ENCODE data around the gene ARHGAP45.
A peak's percentile ranks its signal among the peaks of the same experiment; 100 is the strongest.

DNA sequence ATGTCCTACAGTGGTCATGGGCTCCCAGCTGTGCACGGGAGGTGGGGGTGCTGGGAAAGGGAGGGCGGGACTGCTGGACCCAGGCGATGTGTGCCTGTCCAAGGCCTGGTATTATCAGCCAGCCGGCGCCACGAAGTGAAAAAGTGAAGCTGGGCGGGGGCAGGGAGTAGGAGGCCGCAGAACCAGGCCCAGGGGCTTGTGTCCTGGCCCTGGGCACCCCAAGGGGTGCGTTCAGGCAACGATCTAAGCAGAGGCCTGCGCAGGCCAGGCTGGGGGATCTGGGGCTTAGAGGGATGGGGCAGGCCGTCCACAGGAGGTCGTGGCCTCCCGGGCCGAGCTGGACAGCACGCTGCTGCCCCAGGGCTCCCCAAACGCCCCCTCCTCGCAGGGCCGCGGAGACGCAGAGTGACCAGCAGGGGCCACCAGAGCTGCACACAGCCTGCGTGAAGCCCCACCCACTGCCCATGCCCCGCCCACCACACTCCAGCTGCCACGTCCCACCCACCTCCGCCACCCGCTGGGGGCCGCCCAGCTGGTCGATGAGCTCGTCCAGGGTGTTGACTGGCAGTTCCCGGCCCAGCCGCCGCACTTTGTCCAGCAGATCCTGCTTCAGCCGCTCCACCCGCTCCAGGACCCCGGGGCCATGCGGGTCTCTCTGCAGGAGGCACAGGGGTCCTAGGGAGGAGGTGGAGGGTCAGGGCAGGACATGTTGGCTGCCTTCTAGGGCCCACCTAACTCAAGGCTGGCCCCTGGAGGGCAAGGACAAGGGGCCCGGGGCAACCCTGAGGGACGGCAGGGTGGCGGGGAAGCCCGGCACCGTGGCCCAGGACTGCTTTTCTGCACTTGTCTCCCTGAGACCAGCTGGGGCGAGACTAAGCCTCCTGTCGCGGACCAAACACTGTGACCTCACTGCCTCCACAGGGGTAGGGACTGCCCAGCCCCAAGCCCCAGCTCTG, 46.3 kb downstream of the ARHGAP45 start:
- TF ChIP-seq, protein P1, sequence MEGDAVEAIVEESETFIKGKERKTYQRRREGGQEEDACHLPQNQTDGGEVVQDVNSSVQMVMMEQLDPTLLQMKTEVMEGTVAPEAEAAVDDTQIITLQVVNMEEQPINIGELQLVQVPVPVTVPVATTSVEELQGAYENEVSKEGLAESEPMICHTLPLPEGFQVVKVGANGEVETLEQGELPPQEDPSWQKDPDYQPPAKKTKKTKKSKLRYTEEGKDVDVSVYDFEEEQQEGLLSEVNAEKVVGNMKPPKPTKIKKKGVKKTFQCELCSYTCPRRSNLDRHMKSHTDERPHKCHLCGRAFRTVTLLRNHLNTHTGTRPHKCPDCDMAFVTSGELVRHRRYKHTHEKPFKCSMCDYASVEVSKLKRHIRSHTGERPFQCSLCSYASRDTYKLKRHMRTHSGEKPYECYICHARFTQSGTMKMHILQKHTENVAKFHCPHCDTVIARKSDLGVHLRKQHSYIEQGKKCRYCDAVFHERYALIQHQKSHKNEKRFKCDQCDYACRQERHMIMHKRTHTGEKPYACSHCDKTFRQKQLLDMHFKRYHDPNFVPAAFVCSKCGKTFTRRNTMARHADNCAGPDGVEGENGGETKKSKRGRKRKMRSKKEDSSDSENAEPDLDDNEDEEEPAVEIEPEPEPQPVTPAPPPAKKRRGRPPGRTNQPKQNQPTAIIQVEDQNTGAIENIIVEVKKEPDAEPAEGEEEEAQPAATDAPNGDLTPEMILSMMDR (IDR thresholded peaks at IDR 0.05), result peak; percentile 95 to 99 (median 97)
- TF ChIP-seq POLR2A (IDR thresholded peaks at IDR 0.05; ENCODE audit: low read depth) (no peak), EP300 (IDR thresholded peaks at IDR 0.05) (no peak)
